Vagina (tissue), 2 donors: ENCODE results near the gene GATA3.

Experiments used
- POLR2A ChIP-seq, 2 donors: fragments of 450-650 bp; IDR thresholded peaks; one replicate each; pipeline ENCODE4 v1.6.1; 2017; ENCODE audit warnings: antibody characterized with exemption in 2 of 2, mild to moderate bottlenecking in 2 of 2, moderate library complexity in 2 of 2
- POLR2AphosphoS5 ChIP-seq, 2 donors: sonication (generic); formaldehyde crosslinking; IDR thresholded peaks; one replicate each; pipeline ENCODE4 v1.9.0; 2017; ENCODE audit warnings: antibody characterized with exemption in 2 of 2, mild to moderate bottlenecking in 2 of 2, low read depth in 1 of 2; ENCODE audit not compliant: insufficient read depth in 1 of 2
- TF ChIP-seq, protein P1 (sequence below), 3 experiments: fragments of 450-650 bp in 2 of 3; fragments of 200-600 bp in 1 of 3; sonication (generic) in 1 of 3; IDR thresholded peaks; one replicate each; pipeline ENCODE4 v1.5.1; 2017 to 2019; ENCODE audit warnings: antibody characterized with exemption in 3 of 3, mild to moderate bottlenecking in 2 of 3, moderate library complexity in 2 of 3

DNA sequence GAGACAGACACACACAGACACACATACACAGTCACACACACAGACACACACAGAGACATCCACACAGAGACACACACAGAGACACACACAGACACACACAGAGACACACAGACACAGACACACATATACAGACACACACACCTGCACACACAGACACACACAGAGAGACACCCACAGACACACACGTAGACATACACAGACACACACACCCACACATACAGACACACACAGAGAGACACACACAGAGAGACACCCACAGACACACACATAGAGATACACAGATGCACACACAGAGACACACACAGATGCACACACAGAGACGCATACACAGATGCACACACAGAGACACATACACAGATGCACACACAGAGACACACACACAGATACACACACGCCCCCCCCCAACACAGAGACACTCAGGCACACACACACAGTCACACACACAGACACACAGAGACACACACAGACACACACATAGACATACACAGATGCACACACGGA, 58.5 kb downstream of the GATA3 start:
- TF ChIP-seq, protein P1, sequence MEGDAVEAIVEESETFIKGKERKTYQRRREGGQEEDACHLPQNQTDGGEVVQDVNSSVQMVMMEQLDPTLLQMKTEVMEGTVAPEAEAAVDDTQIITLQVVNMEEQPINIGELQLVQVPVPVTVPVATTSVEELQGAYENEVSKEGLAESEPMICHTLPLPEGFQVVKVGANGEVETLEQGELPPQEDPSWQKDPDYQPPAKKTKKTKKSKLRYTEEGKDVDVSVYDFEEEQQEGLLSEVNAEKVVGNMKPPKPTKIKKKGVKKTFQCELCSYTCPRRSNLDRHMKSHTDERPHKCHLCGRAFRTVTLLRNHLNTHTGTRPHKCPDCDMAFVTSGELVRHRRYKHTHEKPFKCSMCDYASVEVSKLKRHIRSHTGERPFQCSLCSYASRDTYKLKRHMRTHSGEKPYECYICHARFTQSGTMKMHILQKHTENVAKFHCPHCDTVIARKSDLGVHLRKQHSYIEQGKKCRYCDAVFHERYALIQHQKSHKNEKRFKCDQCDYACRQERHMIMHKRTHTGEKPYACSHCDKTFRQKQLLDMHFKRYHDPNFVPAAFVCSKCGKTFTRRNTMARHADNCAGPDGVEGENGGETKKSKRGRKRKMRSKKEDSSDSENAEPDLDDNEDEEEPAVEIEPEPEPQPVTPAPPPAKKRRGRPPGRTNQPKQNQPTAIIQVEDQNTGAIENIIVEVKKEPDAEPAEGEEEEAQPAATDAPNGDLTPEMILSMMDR (IDR thresholded peaks at IDR 0.05): no peak
- TF ChIP-seq POLR2A (IDR thresholded peaks at IDR 0.05) (no peak), POLR2AphosphoS5 (IDR thresholded peaks at IDR 0.05; ENCODE audit: insufficient read depth in 1 of 2, low read depth in 1 of 2) (no peak)
